HepG2 (cell line): ENCODE data around the gene ANKRD37. TPM values are rescaled to one million over a fixed set of nuclear protein-coding genes. Genes with fewer than 3 reads are reported as not detected.

ENCODE experiments used
- ARNT ChIP-seq: fragments of 450-650 bp; IDR thresholded peaks from 2 replicates; pipeline ENCODE4 v1.6.1; 2017
- BCL6 ChIP-seq: IDR thresholded peaks from 2 replicates; pipeline ENCODE4 v1.6.1; 2016; ENCODE audit warnings: missing genetic modification reagents, missing compliant biosample characterization
- EHMT2 ChIP-seq: fragments of 200-600 bp; sonication (generic); IDR thresholded peaks from 2 replicates; pipeline ENCODE4 v1.7.0; 2017; ENCODE audit warnings: antibody characterized with exemption, low read depth, low read length, borderline replicate concordance
- ELF4 ChIP-seq: sonication (generic); formaldehyde crosslinking; IDR thresholded peaks from 2 replicates; pipeline ENCODE4 v1.5.0; 2020; ENCODE audit warnings: missing genetic modification reagents, mild to moderate bottlenecking, moderate library complexity, borderline replicate concordance
- KLF9 ChIP-seq: IDR thresholded peaks from 2 replicates; pipeline ENCODE4 v1.6.1; 2016; ENCODE audit warnings: low read depth
- LCORL ChIP-seq, 2 experiments: fragments of 450-650 bp in 1 of 2; sonication (generic) in 1 of 2; formaldehyde crosslinking in 1 of 2; IDR thresholded peaks; 2 replicates each; pipeline versions ENCODE4 v1.5.0 to v1.6.1; 2017 to 2020; ENCODE audit warnings: antibody characterized with exemption in 1 of 2, missing genetic modification reagents in 1 of 2
- MXD4 ChIP-seq: IDR thresholded peaks from 2 replicates; pipeline ENCODE4 v1.6.1; 2016; ENCODE audit warnings: mild to moderate bottlenecking, missing biosample characterization, missing genetic modification reagents
- PHB2 ChIP-seq: fragments of 450-650 bp; IDR thresholded peaks from 2 replicates; pipeline ENCODE4 v1.6.1; 2018; ENCODE audit not compliant: partially characterized antibody
- ZNF160 ChIP-seq: sonication (generic); formaldehyde crosslinking; IDR thresholded peaks from 2 replicates; pipeline ENCODE4 v1.8.0; 2022; ENCODE audit warnings: mild to moderate bottlenecking, inconsistent platforms, missing genetic modification reagents
- ZNF180 ChIP-seq: sonication (generic); formaldehyde crosslinking; IDR thresholded peaks from 2 replicates; pipeline ENCODE4 v1.4.0; 2020; ENCODE audit warnings: low read depth, missing genetic modification reagents, borderline replicate concordance
- ZNF234 ChIP-seq: sonication (generic); formaldehyde crosslinking; conservative IDR thresholded peaks from 2 replicates; pipeline ENCODE4 v1.5.1; 2020; ENCODE audit warnings: mild to moderate bottlenecking, missing genetic modification reagents
- ZNF253 ChIP-seq: sonication (generic); formaldehyde crosslinking; IDR thresholded peaks from 2 replicates; pipeline ENCODE4 v1.8.0; 2022; ENCODE audit warnings: mild to moderate bottlenecking, missing genetic modification reagents, borderline replicate concordance
- ZNF788 ChIP-seq: sonication (generic); formaldehyde crosslinking; IDR thresholded peaks from 2 replicates; pipeline ENCODE4 v1.5.0; 2020; ENCODE audit warnings: mild to moderate bottlenecking, missing genetic modification reagents, borderline replicate concordance
- ZSCAN29 ChIP-seq: sonication (generic); formaldehyde crosslinking; conservative IDR thresholded peaks from 2 replicates; pipeline ENCODE4 v1.4.0; 2020; ENCODE audit warnings: mild to moderate bottlenecking, missing genetic modification reagents
- polyA plus RNA-seq, 8 experiments: library from polyadenylated mRNA; depleted of rRNA in 3 of 8; stranded (reverse) in 7 of 8; unstranded in 1 of 8; fragments of >200 nt; fragmentation: Illumina TruSeq in 4 of 8; extraction: Trizol in 4 of 8; gene quantifications; 2 replicates each; pipeline versions ENCODE4 v1.2.1 to v1.2.3, GENCODE V29; 2011 to 2016; ENCODE audit warnings: low read depth in 4 of 8, missing spikeins in 1 of 8, mixed read lengths in 1 of 8; ENCODE audit not compliant: insufficient read depth in 1 of 8
- total RNA-seq, 5 experiments: library from RNA; depleted of rRNA; stranded (reverse); fragments of >200 nt; fragmentation: Illumina TruSeq; extraction: Trizol; gene quantifications; 2 replicates each; pipeline ENCODE4 v1.2.3, GENCODE V29; 2016; ENCODE audit warnings: low read depth in 1 of 5
- TF ChIP-seq, protein P1 (sequence below): sonication (generic); formaldehyde crosslinking; IDR thresholded peaks from 2 replicates; pipeline ENCODE4 v1.4.0; 2020; ENCODE audit warnings: missing genetic modification reagents
- TF ChIP-seq, protein P2 (sequence below): sonication (generic); formaldehyde crosslinking; IDR thresholded peaks from 2 replicates; pipeline ENCODE4 v1.8.0; 2022; ENCODE audit warnings: mild to moderate bottlenecking, missing genetic modification reagents
- TF ChIP-seq, protein P3 (sequence below), 2 experiments: IDR thresholded peaks; 2 replicates each; pipeline ENCODE4 v1.6.1; 2011 to 2012; ENCODE audit warnings: low read length in 2 of 2, borderline replicate concordance in 1 of 2, low read depth in 1 of 2, mild to moderate bottlenecking in 1 of 2, moderate library complexity in 1 of 2
- TF ChIP-seq, protein P4 (sequence below): sonication (generic); formaldehyde crosslinking; IDR thresholded peaks from 2 replicates; pipeline ENCODE4 v1.5.0; 2020; ENCODE audit warnings: missing genetic modification reagents, mild to moderate bottlenecking, borderline replicate concordance
- TF ChIP-seq, protein P5 (sequence below): IDR thresholded peaks from 2 replicates; pipeline ENCODE4 v1.6.1; 2016; ENCODE audit warnings: mild to moderate bottlenecking

ANKRD37 gene
- total and polyA plus RNA-seq, 2 of the 13 experiments (the other 11 are each of a cell fraction or from before 2014, with no cell fraction given), result 2.2 to 51.4 TPM

DNA sequence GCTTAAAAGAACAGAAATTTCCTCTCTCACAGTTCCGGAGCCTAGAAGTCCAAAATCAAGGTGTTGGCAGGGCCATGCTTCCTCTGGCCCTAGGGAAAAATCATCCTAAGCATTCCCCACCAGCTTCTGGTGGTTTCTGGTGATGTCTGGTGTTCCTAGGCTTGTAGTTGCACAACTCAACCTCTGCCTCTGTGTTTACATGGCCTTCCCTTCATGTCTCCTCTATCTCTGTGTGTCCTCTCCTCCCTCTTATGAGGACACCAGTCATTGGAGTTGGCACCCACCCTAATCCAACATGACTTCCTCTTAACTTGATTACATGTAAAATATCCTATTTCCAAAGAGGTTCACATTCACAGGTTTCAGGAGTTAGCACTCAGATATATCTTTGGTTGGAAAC, 16.3 kb upstream of the ANKRD37 start (continued):
- TF ChIP-seq, protein P1, sequence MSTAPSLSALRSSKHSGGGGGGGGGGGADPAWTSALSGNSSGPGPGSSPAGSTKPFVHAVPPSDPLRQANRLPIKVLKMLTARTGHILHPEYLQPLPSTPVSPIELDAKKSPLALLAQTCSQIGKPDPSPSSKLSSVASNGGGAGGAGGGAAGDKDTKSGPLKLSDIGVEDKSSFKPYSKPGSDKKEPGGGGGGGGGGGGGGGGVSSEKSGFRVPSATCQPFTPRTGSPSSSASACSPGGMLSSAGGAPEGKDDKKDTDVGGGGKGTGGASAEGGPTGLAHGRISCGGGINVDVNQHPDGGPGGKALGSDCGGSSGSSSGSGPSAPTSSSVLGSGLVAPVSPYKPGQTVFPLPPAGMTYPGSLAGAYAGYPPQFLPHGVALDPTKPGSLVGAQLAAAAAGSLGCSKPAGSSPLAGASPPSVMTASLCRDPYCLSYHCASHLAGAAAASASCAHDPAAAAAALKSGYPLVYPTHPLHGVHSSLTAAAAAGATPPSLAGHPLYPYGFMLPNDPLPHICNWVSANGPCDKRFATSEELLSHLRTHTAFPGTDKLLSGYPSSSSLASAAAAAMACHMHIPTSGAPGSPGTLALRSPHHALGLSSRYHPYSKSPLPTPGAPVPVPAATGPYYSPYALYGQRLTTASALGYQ (CRISPR knock-in tag), result no peak
- TF ChIP-seq KLF9 (CRISPR knock-in tag), result no peak
- no peak for TF ChIP-seq EHMT2
- TF ChIP-seq ZNF234 (CRISPR knock-in tag), result no peak
- no peak for TF ChIP-seq ZNF253 (CRISPR knock-in tag)
- TF ChIP-seq ZNF788 (CRISPR knock-in tag), result no peak
- TF ChIP-seq, protein P2, sequence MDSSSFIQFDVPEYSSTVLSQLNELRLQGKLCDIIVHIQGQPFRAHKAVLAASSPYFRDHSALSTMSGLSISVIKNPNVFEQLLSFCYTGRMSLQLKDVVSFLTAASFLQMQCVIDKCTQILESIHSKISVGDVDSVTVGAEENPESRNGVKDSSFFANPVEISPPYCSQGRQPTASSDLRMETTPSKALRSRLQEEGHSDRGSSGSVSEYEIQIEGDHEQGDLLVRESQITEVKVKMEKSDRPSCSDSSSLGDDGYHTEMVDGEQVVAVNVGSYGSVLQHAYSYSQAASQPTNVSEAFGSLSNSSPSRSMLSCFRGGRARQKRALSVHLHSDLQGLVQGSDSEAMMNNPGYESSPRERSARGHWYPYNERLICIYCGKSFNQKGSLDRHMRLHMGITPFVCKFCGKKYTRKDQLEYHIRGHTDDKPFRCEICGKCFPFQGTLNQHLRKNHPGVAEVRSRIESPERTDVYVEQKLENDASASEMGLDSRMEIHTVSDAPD, result peak; percentile 92; the same call in 1 of the 2 replicates
- TF ChIP-seq, protein P3, sequence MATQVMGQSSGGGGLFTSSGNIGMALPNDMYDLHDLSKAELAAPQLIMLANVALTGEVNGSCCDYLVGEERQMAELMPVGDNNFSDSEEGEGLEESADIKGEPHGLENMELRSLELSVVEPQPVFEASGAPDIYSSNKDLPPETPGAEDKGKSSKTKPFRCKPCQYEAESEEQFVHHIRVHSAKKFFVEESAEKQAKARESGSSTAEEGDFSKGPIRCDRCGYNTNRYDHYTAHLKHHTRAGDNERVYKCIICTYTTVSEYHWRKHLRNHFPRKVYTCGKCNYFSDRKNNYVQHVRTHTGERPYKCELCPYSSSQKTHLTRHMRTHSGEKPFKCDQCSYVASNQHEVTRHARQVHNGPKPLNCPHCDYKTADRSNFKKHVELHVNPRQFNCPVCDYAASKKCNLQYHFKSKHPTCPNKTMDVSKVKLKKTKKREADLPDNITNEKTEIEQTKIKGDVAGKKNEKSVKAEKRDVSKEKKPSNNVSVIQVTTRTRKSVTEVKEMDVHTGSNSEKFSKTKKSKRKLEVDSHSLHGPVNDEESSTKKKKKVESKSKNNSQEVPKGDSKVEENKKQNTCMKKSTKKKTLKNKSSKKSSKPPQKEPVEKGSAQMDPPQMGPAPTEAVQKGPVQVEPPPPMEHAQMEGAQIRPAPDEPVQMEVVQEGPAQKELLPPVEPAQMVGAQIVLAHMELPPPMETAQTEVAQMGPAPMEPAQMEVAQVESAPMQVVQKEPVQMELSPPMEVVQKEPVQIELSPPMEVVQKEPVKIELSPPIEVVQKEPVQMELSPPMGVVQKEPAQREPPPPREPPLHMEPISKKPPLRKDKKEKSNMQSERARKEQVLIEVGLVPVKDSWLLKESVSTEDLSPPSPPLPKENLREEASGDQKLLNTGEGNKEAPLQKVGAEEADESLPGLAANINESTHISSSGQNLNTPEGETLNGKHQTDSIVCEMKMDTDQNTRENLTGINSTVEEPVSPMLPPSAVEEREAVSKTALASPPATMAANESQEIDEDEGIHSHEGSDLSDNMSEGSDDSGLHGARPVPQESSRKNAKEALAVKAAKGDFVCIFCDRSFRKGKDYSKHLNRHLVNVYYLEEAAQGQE (IDR thresholded peaks at IDR 0.05; ENCODE audit: borderline replicate concordance in 1 of 2, low read depth in 1 of 2, low read length in 2 of 2), result no peak
- TF ChIP-seq PHB2, result no peak
- no peak for TF ChIP-seq ZNF160 (CRISPR knock-in tag)
- TF ChIP-seq ARNT, result no peak
- no peak for TF ChIP-seq ZSCAN29 (CRISPR knock-in tag)
- TF ChIP-seq, protein P4, sequence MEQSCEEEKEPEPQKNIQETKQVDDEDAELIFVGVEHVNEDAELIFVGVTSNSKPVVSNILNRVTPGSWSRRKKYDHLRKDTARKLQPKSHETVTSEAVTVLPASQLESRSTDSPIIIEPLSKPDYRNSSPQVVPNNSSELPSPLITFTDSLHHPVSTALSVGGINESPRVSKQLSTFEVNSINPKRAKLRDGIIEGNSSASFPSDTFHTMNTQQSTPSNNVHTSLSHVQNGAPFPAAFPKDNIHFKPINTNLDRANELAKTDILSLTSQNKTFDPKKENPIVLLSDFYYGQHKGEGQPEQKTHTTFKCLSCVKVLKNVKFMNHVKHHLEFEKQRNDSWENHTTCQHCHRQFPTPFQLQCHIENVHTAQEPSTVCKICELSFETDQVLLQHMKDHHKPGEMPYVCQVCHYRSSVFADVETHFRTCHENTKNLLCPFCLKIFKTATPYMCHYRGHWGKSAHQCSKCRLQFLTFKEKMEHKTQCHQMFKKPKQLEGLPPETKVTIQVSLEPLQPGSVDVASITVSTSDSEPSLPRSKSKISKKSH (CRISPR knock-in tag), result no peak
- TF ChIP-seq ZNF180 (CRISPR knock-in tag), result no peak
- no peak for TF ChIP-seq MXD4 (CRISPR knock-in tag)
- TF ChIP-seq BCL6, result peak; percentile 60; the same call in 1 of the 2 replicates
- no peak for TF ChIP-seq LCORL (IDR thresholded peaks at IDR 0.05)
- TF ChIP-seq LCORL (CRISPR knock-in tag; IDR thresholded peaks at IDR 0.05), result no peak
- TF ChIP-seq, protein P5, sequence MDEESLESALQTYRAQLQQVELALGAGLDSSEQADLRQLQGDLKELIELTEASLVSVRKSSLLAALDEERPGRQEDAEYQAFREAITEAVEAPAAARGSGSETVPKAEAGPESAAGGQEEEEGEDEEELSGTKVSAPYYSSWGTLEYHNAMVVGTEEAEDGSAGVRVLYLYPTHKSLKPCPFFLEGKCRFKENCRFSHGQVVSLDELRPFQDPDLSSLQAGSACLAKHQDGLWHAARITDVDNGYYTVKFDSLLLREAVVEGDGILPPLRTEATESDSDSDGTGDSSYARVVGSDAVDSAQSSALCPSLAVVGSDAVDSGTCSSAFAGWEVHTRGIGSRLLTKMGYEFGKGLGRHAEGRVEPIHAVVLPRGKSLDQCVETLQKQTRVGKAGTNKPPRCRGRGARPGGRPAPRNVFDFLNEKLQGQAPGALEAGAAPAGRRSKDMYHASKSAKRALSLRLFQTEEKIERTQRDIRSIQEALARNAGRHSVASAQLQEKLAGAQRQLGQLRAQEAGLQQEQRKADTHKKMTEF, result peak; percentile 61; the same call in 1 of the 2 replicates
- no peak for TF ChIP-seq ELF4 (CRISPR knock-in tag)
